ENCODE measurements around the gene MGAT3. TPM values are rescaled to one million over a fixed set of nuclear protein-coding genes. Genes with fewer than 3 reads are reported as not detected.

MGAT3 gene
- total and polyA plus RNA-seq, 9 of the 15 experiments (the other 6 are each of a cell fraction or from before 2014, with no cell fraction given) = 0.10 to 11.5 (median 4.6) TPM

- TF ChIP-seq PRPF4 (IDR thresholded peaks at IDR 0.05; ENCODE audit: insufficient read depth, low read depth, low read length, poor library complexity, severe bottlenecking) (no peak), HINFP (tag; conservative IDR thresholded peaks at IDR 0.05; ENCODE audit: low read depth) (no peak), ZFP91 (CRISPR knock-in tag; IDR thresholded peaks at IDR 0.05) (no peak), CHD7 (IDR thresholded peaks at IDR 0.05; ENCODE audit: low read depth, low read length) (no peak), EP300 (IDR thresholded peaks at IDR 0.05; ENCODE audit: low read length) (peak; percentile 72; the same call in 1 of the 2 replicates), POLR3A (IDR thresholded peaks at IDR 0.05; ENCODE audit: borderline replicate concordance, extremely low read depth, insufficient read depth, insufficient read length) (no peak), RFX1 (IDR thresholded peaks at IDR 0.05) (no peak), ZNF696 (CRISPR knock-in tag; conservative IDR thresholded peaks at IDR 0.05) (no peak), TEAD2 (tag; IDR thresholded peaks at IDR 0.05) (no peak), MTA3 (IDR thresholded peaks at IDR 0.05; ENCODE audit: borderline replicate concordance) (no peak; the same call in 1 of the 2 replicates), MCM7 (IDR thresholded peaks at IDR 0.05) (no peak), CBFA2T3 (IDR thresholded peaks at IDR 0.05) (peak; percentile 93), RBM17 (IDR thresholded peaks at IDR 0.05; ENCODE audit: borderline replicate concordance, low read depth, low read length) (no peak), ZNF197 (CRISPR knock-in tag; IDR thresholded peaks at IDR 0.05; ENCODE audit: low read depth) (no peak), RBFOX2 (IDR thresholded peaks at IDR 0.05; ENCODE audit: low read depth, low read length) (no peak)
Observed at GRCh38 chr22:39422721-39423120, 34.1 kb upstream of the MGAT3 start (continued).
